ES-I3 (cell line): ENCODE results near the gene PATZ1.

Experiments
- H3K36me3 ChIP-seq: 2 replicates; pipeline ENCODE4 v1.6.1; 2013; ENCODE audit warnings: mild to moderate bottlenecking, low read length, control low read depth, moderate library complexity; ENCODE audit not compliant: insufficient read depth
- H3K4me1 ChIP-seq: 2 replicates; pipeline ENCODE4 v1.6.1; 2013; ENCODE audit warnings: mild to moderate bottlenecking, control low read depth, low read length; ENCODE audit not compliant: insufficient read depth
- H3K9ac ChIP-seq: 2 replicates; pipeline ENCODE4 v1.6.1; 2013; ENCODE audit warnings: low read depth, mild to moderate bottlenecking, low read length, moderate library complexity
- H3K9me3 ChIP-seq: 2 replicates; pipeline ENCODE4 v1.6.1; 2013; ENCODE audit warnings: mild to moderate bottlenecking, low read length, moderate library complexity; ENCODE audit not compliant: control insufficient read depth, insufficient read depth

The PATZ1 gene

GRCh38 chr22:31288496-31289240 lies 57.5 kb downstream of the PATZ1 start:
- H3K9ac ChIP-seq: no peak overlapping the region
- H3K4me1 ChIP-seq: no peaks in the 10 kb centered on the region
- no peaks in the 10 kb centered on the region for H3K36me3 ChIP-seq
- H3K9me3 ChIP-seq: no peaks in the 10 kb centered on the region

DNA sequence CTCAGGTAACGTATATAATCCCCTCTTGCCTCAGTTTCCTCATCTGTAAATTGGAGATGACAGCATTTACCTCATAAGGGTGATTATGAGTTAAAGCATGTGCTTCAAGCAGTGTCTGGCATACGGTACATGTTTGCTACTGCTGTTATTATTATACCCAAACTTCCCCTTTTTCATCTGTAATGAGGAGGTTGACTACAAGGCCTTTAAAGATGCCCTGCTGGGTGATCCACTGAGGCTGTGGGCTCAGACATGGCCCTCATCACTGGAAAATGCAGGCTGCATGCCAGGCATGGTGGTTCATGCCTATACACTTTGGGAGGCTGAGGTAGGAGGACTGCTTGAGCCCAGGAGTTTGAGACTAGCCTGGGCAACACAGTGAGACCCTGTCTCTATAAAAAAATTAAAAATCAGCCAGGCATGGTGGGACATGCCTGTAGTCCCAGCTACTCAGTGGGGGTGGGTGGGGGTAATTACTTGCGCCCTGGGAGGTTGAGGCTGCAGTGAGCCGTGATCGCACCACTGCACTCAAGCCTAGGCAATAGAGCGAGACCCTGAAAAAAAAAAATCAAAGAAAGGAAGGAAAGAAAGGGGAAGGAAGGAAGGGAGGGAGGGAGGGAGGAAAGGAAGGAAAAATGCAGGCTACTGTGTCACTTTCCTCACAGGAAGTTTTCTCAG lies 58.2 kb downstream of the PATZ1 start:
- Histone ChIP-seq H3K9ac (no peak overlapping the region), H3K4me1 (no peaks in the 10 kb centered on the region), H3K36me3 (no peaks in the 10 kb centered on the region), H3K9me3 (no peaks in the 10 kb centered on the region)

DNA sequence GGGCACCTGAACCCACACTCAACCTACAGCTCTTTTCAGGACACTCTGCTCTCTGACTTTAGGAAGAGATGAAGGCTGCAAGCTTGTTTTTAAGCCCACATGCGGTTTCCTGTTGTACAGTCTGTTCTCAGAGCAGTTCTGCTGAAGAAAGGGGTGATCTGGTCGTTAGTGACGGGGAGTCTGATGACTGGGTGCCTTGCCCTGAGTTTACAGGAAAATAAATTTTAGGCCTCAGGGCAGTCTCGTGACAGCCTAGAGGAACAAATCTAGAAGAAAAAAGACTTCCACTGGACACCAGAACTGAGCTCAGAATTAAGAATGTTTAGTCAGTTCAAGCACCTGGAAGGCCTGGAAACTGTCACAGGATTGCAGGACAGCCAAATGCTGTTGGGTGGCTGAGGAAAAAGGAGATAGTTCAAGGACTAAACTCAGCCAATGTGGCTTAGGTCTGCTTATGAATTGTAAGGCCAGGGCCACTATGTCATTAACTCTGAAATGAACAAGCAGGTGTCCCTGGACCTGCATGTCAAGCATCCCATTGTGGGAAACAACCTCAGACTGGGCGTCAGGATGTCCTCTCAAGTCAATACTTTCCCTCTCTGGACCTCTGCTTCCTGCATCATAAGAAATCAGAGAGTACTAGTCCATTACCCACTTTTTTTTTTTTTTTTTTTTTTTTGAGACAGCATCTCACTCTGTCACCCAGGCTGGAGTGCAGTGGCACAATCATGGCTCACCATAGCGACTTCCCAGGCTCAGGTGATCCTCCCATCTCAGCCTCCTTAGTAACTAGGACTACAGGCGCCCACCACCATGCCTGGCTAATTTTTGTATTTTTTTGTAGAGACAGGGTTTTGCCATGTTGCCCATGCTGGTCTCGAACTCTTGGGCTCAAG lies 59.5 kb downstream of the PATZ1 start:
- Histone ChIP-seq H3K9me3 (no peaks in the 10 kb centered on the region), H3K9ac (no peak overlapping the region), H3K4me1 (no peaks in the 10 kb centered on the region), H3K36me3 (no peaks in the 10 kb centered on the region)

- no peaks in the 10 kb centered on the region for H3K4me1 ChIP-seq
- H3K36me3 ChIP-seq: no peaks in the 10 kb centered on the region; the same call in 1 of the 2 replicates
- H3K9ac ChIP-seq: no peak overlapping the region
- H3K9me3 ChIP-seq: no peaks in the 10 kb centered on the region
These were observed 61.6 kb downstream of the PATZ1 start for GRCh38 chr22:31284281-31285155.

DNA sequence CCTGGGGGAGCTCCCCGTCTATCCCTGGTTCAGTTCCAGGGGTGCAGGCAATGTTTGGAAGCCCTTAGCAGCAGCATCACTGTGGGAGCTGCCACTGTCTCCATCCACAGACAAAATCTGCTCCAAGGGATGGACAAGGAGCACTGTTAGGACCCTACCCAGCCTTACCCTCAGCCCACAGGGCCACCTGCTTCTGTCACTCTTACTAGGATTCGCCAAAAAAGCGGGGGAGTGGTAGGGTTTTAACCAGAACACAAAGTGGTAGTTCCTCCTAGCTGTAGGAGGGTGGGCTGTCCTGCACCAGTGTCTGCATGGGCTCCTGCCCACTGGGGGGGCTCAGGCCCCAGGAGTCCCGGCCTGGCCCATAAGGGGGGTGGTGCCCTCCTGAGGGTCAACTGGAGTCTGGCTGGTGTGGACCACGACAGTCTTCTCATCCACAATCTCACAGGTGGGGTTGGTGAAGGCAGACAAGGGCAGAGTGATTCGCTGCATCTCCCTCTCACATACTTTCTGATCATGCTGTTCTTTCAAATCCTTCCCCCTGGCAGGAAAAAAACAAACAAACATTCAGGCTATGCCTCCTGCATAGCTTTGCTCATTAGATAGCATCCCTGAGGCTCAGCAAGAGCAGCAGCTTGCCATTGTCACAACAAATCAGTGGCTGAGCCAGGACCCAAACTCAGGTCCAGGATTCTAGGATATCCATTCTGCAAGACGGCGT lies 63.2 kb downstream of the PATZ1 start:
- Histone ChIP-seq H3K9ac (no peak overlapping the region), H3K4me1 (no peaks in the 10 kb centered on the region), H3K9me3 (no peaks in the 10 kb centered on the region), H3K36me3 (peaks cover 3% of the 10 kb centered on the region; the same call in 1 of the 2 replicates)

- no peaks in the 10 kb centered on the region for H3K4me1 ChIP-seq
- no peak overlapping the region for H3K9ac ChIP-seq
- no peaks in the 10 kb centered on the region for H3K9me3 ChIP-seq
- H3K36me3 ChIP-seq: peaks cover 3% of the 10 kb centered on the region; the same call in 1 of the 2 replicates
These were observed 64.4 kb downstream of the PATZ1 start for GRCh38 chr22:31281733-31282132.

- H3K36me3 ChIP-seq: peaks cover 7% of the 10 kb centered on the region
- H3K4me1 ChIP-seq: no peaks in the 10 kb centered on the region
- H3K9ac ChIP-seq: no peak overlapping the region
- H3K9me3 ChIP-seq: no peaks in the 10 kb centered on the region
These were observed 66.2 kb downstream of the PATZ1 start for GRCh38 chr22:31279821-31280505.

- no peaks in the 10 kb centered on the region for H3K4me1 ChIP-seq
- H3K9me3 ChIP-seq: no peaks in the 10 kb centered on the region
- peaks cover 13% of the 10 kb centered on the region for H3K36me3 ChIP-seq
- H3K9ac ChIP-seq: no peak overlapping the region
These were observed 66.8 kb downstream of the PATZ1 start for GRCh38 chr22:31279327-31279669.

DNA sequence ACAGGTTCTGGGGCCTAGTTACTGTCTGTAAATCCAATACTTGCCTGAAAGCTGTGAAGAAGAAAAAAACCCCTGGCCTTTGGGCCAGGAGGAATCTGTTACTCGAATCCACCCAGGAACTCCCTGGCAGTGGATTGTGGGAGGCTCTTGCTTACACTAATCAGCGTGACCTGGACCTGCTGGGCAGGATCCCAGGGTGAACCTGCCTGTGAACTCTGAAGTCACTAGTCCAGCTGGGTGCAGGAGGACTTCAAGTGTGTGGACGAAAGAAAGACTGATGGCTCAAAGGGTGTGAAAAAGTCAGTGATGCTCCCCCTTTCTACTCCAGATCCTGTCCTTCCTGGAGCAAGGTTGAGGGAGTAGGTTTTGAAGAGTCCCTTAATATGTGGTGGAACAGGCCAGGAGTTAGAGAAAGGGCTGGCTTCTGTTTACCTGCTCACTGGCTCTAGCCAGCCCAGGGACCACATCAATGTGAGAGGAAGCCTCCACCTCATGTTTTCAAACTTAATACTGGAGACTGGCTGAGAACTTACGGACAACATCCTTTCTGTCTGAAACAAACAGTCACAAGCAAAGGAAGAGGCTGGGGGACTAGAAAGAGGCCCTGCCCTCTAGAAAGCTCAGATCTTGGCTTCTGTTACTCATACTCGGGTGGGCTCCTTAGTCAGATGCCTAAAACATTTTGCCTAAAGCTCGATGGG lies 67.4 kb downstream of the PATZ1 start:
- Histone ChIP-seq H3K4me1 (no peaks in the 10 kb centered on the region), H3K9ac (no peak overlapping the region), H3K36me3 (peaks cover 15% of the 10 kb centered on the region), H3K9me3 (no peaks in the 10 kb centered on the region)

DNA sequence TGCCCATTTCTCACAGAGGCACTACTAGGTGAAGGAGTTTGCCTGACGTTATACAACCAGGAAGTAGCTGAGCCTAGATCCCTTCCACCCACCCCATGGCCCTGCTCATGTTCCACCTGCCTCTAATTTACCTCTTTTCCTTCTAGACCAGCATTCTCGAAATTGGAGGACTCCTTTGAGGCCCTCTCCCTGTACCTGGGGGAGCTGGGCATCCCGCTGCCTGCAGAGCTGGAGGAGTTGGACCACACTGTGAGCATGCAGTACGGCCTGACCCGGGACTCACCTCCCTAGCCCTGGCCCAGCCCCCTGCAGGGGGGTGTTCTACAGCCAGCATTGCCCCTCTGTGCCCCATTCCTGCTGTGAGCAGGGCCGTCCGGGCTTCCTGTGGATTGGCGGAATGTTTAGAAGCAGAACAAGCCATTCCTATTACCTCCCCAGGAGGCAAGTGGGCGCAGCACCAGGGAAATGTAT lies 68.0 kb downstream of the PATZ1 start:
- Histone ChIP-seq H3K4me1 (no peaks in the 10 kb centered on the region), H3K9me3 (no peaks in the 10 kb centered on the region), H3K9ac (no peak overlapping the region), H3K36me3 (peaks cover 15% of the 10 kb centered on the region)

DNA sequence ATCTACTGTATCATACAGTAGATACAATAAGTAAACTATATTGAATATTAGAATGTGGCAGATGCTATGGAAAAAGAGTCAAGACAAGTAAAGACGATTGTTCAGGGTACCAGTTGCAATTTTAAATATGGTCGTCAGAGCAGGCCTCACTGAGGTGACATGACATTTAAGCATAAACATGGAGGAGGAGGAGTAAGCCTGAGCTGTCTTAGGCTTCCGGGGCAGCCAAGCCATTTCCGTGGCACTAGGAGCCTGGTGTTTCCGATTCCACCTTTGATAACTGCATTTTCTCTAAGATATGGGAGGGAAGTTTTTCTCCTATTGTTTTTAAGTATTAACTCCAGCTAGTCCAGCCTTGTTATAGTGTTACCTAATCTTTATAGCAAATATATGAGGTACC lies 68.4 kb downstream of the PATZ1 start:
- Histone ChIP-seq H3K4me1 (no peaks in the 10 kb centered on the region), H3K9me3 (no peaks in the 10 kb centered on the region), H3K36me3 (peaks cover 15% of the 10 kb centered on the region), H3K9ac (no peak overlapping the region)

GRCh38 chr22:31276426-31277167 lies 69.5 kb downstream of the PATZ1 start:
- no peaks in the 10 kb centered on the region for H3K4me1 ChIP-seq
- H3K9me3 ChIP-seq: no peaks in the 10 kb centered on the region
- peaks cover 15% of the 10 kb centered on the region for H3K36me3 ChIP-seq
- H3K9ac ChIP-seq: no peak overlapping the region
